Aorta (tissue), 5 donors: Measurements from ENCODE around the gene SH3GLB2. TPM values are rescaled to one million over a fixed set of nuclear protein-coding genes. Genes with fewer than 3 reads are reported as not detected.

Source experiments
- ATAC-seq: fragments of 200-7000 bp; cut with Tn5 transposase; one replicate; pipeline ENCODE4 v1.9.1; 2022; ENCODE audit warnings: moderate library complexity; ENCODE audit not compliant: low FRiP score
- DNase-seq, 2 donors: peaks; one replicate each; pipeline ENCODE4 v3.0.0-alpha.2; 2020
- H3K27ac ChIP-seq, 2 donors: one replicate each; pipeline ENCODE4 v1.5.1; 2013; ENCODE audit warnings: low read length in 2 of 2, mild to moderate bottlenecking in 2 of 2, moderate library complexity in 2 of 2, control low read depth in 1 of 2, inconsistent platforms in 1 of 2, low read depth in 1 of 2
- H3K27me3 ChIP-seq, 2 donors: one replicate each; pipeline ENCODE4 v1.6.1; 2013; ENCODE audit warnings: control low read depth in 1 of 2, low read length in 1 of 2, mild to moderate bottlenecking in 1 of 2, moderate library complexity in 1 of 2; ENCODE audit not compliant: insufficient read depth in 2 of 2, control insufficient read depth in 1 of 2
- H3K36me3 ChIP-seq, 2 donors: one replicate each; pipeline ENCODE4 v1.6.1; 2013; ENCODE audit warnings: control low read depth in 1 of 2, low read length in 1 of 2, mild to moderate bottlenecking in 1 of 2; ENCODE audit not compliant: insufficient read depth in 2 of 2, control insufficient read depth in 1 of 2
- H3K4me1 ChIP-seq, 2 donors: one replicate each; pipeline ENCODE4 v1.6.1; 2013; ENCODE audit warnings: low read length in 2 of 2, control low read depth in 1 of 2, mild to moderate bottlenecking in 1 of 2, moderate library complexity in 1 of 2; ENCODE audit not compliant: insufficient read depth in 2 of 2, control insufficient read depth in 1 of 2
- H3K4me3 ChIP-seq, 2 donors: one replicate each; pipeline ENCODE4 v1.5.1; 2013; ENCODE audit warnings: low read length in 2 of 2, control low read depth in 1 of 2, mild to moderate bottlenecking in 1 of 2
- H3K9me3 ChIP-seq: one replicate; pipeline ENCODE4 v1.6.1; 2013; ENCODE audit warnings: mild to moderate bottlenecking, low read length; ENCODE audit not compliant: control insufficient read depth
- WGBS, 2 donors: extraction: QIAGEN DNeasy Blood & Tissue Kit; methylation state at CpG; one replicate each; pipeline ENCODE4 v1.1.7; 2013; 5-methylcytosine and 5-hydroxymethylcytosine counted together
- intact Hi-C, 2 donors: fragments of 100-400 bp; cut with DNase I; formaldehyde crosslinking; loops; one replicate each; pipeline versions ENCODE4 v1.14.2 to v1.15.0; 2022
- polyA plus RNA-seq, 2 donors: library from polyadenylated mRNA; stranded (reverse); fragments of 200-250 nt; gene quantifications; one replicate each; pipeline ENCODE4 v1.2.3, GENCODE V29; 2013
- total RNA-seq, 2 donors: library from RNA; stranded (reverse); fragmentation: NEBNext Ultra II Directional; extraction: Animal tissue kit (Norgen Biotek cat#: 25700); gene quantifications; one replicate each; pipeline ENCODE4 v1.2.1, GENCODE V29; 2021
- donor health status: healthy with polysubstance abuse.
- donor health status: Bipolar disorder and iron deficiency.
- donor health status: DM: no; HTN: no; CAD: no.
- donor health status: DM: no; HTN: no; CAD: no.
- donor health status: DM: yes; HTN: yes; CAD: no.

The SH3GLB2 gene
- total and polyA plus RNA-seq, 4 donors = 34.4 to 232 (median 85.8) TPM

DNA sequence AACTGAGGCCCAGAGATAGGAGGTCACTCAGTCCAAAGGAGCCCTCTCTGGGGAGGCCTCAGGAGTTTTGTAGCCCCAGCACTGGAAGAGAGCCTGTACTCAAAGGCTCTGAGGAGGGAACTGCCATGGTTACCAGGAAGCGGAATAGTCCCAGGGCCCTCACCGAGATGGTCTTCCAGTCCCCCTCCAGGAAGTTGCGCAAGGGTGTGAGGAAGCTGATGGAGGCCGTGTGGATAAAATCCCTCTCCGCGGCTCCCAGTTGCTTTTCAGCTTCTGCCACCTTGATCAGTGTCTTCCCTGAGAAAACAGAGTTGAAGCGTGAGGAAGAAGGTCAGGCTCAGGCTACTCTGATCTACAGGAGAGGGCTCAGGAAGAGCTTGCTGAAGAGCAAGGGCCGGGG, 13.5 kb downstream of the SH3GLB2 start:
- Histone ChIP-seq H3K27me3 (no peaks in the 10 kb centered on the region), H3K36me3 (peaks cover 0 to 4% of the 10 kb centered on the region in 2 donors), H3K27ac (no peak overlapping the region), H3K9me3 (no peaks in the 10 kb centered on the region), H3K4me3 (no peak overlapping the region), H3K4me1 (no peaks in the 10 kb centered on the region)
- intact Hi-C loops = no loop called here
- WGBS, 2 donors = 92 to 93% methylated on average over 8 of the region's 8 CpGs
- DNase-seq (no peak), ATAC-seq (no peak)

DNA sequence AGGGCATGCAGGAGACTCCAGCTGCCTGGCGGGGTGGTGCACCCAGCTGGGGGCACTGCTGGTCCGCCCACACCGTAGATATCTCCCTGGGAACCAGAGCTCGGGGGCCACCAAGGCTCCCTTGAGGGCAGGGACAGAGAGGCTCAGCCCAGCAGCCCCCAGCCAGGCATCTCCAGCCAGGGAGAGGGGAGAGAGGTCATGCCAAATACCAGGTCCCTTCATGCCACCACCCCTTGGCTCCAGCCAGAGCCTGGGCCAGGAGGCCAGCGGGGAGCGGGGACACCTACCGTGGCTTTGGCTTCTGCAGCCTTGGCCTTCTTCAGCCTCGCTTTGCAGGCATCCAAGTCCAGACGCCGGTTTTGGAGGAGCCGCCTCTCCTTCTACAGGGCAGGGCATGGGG, 14.0 kb downstream of the SH3GLB2 start:
- Histone ChIP-seq H3K9me3 (no peaks in the 10 kb centered on the region), H3K4me3 (no peak overlapping the region), H3K36me3 (peaks cover 0 to 4% of the 10 kb centered on the region in 2 donors), H3K27me3 (no peaks in the 10 kb centered on the region), H3K27ac (no peak overlapping the region), H3K4me1 (no peaks in the 10 kb centered on the region)
- DNase-seq (no peak), ATAC-seq (no peak)
- 90 to 92% methylated on average over 11 of the region's 11 CpGs for WGBS, 2 donors
- intact Hi-C loops = no loop called here

- DNase-seq = no peak
- ATAC-seq = no peak
Measured at GRCh38 chr9:129013674-129014073, 14.5 kb downstream of the SH3GLB2 start.

GRCh38 chr9:129012893-129013448, 15.2 kb downstream of the SH3GLB2 start:
- no peak overlapping the region for H3K4me3 ChIP-seq
- peaks cover 0 to 4% of the 10 kb centered on the region in 2 donors for H3K36me3 ChIP-seq
- WGBS, 2 donors = 93 to 97% methylated on average over 16 of the region's 16 CpGs
- intact Hi-C loops = no loop called here
- ATAC-seq (no peak), DNase-seq (no peak)
- H3K27ac ChIP-seq = no peak overlapping the region
- no peaks in the 10 kb centered on the region for H3K9me3 ChIP-seq
- H3K27me3 ChIP-seq = no peaks in the 10 kb centered on the region
- H3K4me1 ChIP-seq = no peaks in the 10 kb centered on the region

More at GRCh38 chr9:129013674-129014073, 14.5 kb downstream of the SH3GLB2 start:
- Histone ChIP-seq H3K27me3 (no peaks in the 10 kb centered on the region), H3K4me1 (no peaks in the 10 kb centered on the region), H3K36me3 (peaks cover 0 to 4% of the 10 kb centered on the region in 2 donors), H3K9me3 (no peaks in the 10 kb centered on the region), H3K4me3 (no peak overlapping the region), H3K27ac (no peak overlapping the region)
- intact Hi-C loops = no loop called here
- WGBS, 2 donors = 87 to 91% methylated on average over 11 of the region's 11 CpGs

DNA sequence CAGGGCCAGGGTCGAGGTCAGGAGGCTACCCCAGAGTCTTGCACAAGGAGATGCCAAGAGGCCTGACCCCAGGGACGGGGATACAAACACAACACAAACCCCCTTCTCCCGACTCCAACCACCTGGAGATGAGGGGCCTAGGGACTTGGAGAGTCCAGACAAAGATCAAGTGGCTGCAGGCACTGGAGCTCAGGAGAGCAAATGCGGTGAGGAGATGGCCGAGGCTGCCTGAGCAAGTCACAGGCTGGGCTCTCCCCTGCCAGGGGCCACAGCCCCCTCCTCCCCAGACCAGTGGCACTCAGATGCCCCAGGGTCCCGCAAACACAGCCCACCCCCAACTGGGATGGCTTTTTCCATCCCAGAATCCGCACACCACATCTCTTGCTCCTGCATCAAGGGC, 15.8 kb downstream of the SH3GLB2 start:
- 80 to 82% methylated on average over 7 of the region's 7 CpGs for WGBS, 2 donors
- H3K27me3 ChIP-seq = no peaks in the 10 kb centered on the region
- H3K27ac ChIP-seq = no peak overlapping the region
- no peaks in the 10 kb centered on the region for H3K4me1 ChIP-seq
- no peaks in the 10 kb centered on the region for H3K9me3 ChIP-seq
- intact Hi-C loops = no loop called here
- H3K36me3 ChIP-seq = peaks cover 0 to 4% of the 10 kb centered on the region in 2 donors
- no peak overlapping the region for H3K4me3 ChIP-seq
- DNase-seq = no peak
- ATAC-seq = no peak

GRCh38 chr9:129011761-129012181, 16.4 kb downstream of the SH3GLB2 start:
- Histone ChIP-seq H3K4me3 (no peak overlapping the region), H3K27ac (no peak overlapping the region), H3K9me3 (no peaks in the 10 kb centered on the region), H3K27me3 (no peaks in the 10 kb centered on the region), H3K36me3 (peaks cover 0 to 4% of the 10 kb centered on the region in 2 donors), H3K4me1 (no peaks in the 10 kb centered on the region)
- no peak for DNase-seq
- intact Hi-C loops = no loop called here
- WGBS, 2 donors = 82 to 83% methylated on average over 11 of the region's 11 CpGs
- ATAC-seq = no peak

DNA sequence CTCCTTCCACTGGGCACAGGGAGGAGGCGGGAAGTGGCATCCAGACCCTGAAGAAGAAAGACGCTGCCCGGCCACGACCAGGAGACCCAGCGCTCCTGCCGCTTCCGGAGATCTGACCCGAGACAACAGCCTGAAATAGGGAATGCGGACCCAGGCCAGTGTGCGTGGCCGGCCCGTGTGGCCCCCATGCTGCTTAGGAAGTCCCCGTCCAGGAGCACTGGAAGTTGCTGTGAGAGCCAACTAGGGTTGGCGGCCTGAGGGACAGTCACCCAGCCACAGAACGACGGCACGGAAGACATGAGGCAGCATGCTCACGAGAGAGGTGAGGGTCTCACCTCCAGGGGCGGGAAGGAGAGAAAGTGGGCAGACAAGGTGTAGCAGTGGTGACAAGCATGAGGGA, 17.0 kb downstream of the SH3GLB2 start:
- Histone ChIP-seq H3K27ac (no peak overlapping the region), H3K4me3 (no peak overlapping the region), H3K27me3 (no peaks in the 10 kb centered on the region), H3K4me1 (no peaks in the 10 kb centered on the region), H3K36me3 (peaks cover 0 to 4% of the 10 kb centered on the region in 2 donors), H3K9me3 (no peaks in the 10 kb centered on the region)
- ATAC-seq (no peak), DNase-seq (no peak)
- intact Hi-C loops = no loop called here
- 91 to 93% methylated on average over 17 to 19 of the region's 19 CpGs for WGBS, 2 donors

GRCh38 chr9:129010267-129010975, 17.7 kb downstream of the SH3GLB2 start:
- DNase-seq (no peak), ATAC-seq (no peak)
- WGBS, 2 donors = 91 to 96% methylated on average over 5 to 8 of the region's 8 CpGs
- Histone ChIP-seq H3K9me3 (no peaks in the 10 kb centered on the region), H3K4me3 (no peak overlapping the region), H3K27me3 (no peaks in the 10 kb centered on the region), H3K27ac (no peak overlapping the region), H3K36me3 (peaks cover 0 to 5% of the 10 kb centered on the region in 2 donors), H3K4me1 (no peaks in the 10 kb centered on the region)
- intact Hi-C loops = no loop called here

DNA sequence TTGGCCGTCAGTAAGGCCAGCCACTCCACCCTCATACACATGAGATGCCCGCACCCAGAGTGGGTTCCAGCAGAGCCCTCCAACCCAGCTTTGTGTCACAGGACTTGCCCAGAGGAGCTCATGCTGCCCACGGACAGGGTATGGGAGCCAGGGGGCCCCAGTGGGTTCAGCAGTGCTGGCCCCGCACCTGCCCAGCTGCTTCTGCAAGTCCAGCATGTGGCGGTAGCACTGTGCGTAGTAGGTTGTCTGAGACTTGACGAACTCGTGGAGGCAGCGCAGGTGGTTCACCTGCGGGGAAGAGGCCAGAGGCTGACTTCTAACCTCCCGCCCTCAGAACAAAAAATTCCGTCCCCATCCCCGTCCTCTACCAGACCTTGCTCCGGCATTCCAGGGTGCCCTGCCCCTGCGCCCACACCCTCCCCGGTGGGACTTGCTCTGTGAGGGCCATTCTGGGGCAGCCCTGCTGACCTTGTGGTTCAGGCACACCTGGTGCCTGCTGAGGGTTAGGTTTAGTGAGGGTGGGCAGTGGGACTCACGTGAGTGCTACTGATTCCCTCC, 18.5 kb downstream of the SH3GLB2 start:
- DNase-seq (no peak), ATAC-seq (no peak)
- H3K27me3 ChIP-seq = no peaks in the 10 kb centered on the region
- no peak overlapping the region for H3K27ac ChIP-seq
- intact Hi-C loops = loop anchor here in 1 of 2 donors (5.0 to 10.0 kb wide), 2 partner anchors 62 to 155 kb away; partner anchors contain the start of genes DOLK and NUP188
- peaks cover 0 to 6% of the 10 kb centered on the region in 2 donors for H3K36me3 ChIP-seq
- no peaks in the 10 kb centered on the region for H3K9me3 ChIP-seq
- no peaks in the 10 kb centered on the region for H3K4me1 ChIP-seq
- H3K4me3 ChIP-seq = no peak overlapping the region
- WGBS, 2 donors = 87 to 91% methylated on average over 17 of the region's 17 CpGs
